IPS DF 4.7 (cell line): ENCODE data around the gene STK32B.

Experiments
- DNase-seq: peaks from one replicate; pipeline ENCODE4 v3.0.0-alpha.2; 2013; ENCODE audit warnings: low spot score; ENCODE audit errors: extremely low read depth

Gene STK32B

GRCh38 chr4:5340991-5341451, 289.7 kb downstream of the STK32B start:
- no peak for DNase-seq

DNA sequence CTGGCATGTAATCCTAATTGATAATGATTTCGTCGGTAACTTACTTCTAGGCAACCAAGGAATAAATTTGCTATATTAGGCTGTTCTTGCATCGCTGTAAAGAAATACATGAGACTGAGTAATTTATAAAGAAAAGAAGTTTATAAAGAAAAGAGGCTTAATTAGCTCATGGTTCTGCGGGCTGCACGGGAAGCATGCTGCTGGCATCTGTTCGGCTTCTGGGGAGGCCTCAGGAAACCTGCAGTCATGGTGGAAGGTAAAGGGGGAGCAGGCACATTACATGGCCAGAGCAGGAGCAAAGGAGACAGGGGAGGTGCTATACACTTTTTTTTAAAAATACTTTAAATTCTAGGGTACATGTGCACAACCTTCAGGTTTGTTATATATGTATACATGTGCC, 290.2 kb downstream of the STK32B start:
- DNase-seq: no peak

DNA sequence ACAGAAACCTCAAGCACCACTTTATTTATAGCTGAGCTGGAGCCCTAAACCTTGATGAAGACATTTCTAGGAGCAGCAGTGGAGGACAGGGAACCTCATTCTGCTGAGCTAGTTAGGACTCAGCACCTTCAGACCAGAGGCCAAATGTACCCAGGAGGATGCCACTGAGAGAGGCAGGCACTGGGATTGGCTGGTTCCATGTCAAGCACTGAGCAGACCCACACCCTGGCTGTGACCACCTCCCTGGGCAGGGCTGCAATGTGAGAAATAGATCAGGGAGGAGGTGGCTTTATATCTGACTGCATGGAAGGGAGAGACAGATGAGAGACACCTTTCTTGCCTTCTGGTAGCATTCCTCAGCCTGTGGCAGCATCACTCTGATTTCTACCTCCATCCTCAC, 304.6 kb downstream of the STK32B start:
- DNase-seq: no peak

- DNase-seq: no peak
Observed at GRCh38 chr4:5357870-5358269, 306.6 kb downstream of the STK32B start.

DNA sequence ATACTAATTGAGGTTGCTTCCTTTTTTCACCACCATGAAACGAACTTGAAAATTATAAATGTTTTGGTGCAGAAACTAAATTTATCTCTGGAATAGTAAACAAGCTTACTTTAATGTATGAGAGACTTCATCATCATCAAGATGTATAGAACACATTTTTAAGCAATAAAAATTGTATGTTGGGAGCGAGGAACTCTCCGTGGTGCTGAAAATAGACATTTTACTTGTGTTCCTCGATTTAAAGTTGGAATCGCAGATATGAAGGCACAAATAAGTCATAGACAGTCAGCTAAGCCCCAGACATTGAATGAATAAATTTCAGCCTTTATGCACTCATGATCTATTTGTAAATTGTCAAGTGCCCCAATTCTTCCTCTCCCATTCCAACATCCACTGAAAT, 310.7 kb downstream of the STK32B start:
- no peak for DNase-seq

- no peak for DNase-seq
Observed at GRCh38 chr4:5364406-5364805, 313.1 kb downstream of the STK32B start.

GRCh38 chr4:5365071-5366008, 314.1 kb downstream of the STK32B start:
- no peak for DNase-seq

DNA sequence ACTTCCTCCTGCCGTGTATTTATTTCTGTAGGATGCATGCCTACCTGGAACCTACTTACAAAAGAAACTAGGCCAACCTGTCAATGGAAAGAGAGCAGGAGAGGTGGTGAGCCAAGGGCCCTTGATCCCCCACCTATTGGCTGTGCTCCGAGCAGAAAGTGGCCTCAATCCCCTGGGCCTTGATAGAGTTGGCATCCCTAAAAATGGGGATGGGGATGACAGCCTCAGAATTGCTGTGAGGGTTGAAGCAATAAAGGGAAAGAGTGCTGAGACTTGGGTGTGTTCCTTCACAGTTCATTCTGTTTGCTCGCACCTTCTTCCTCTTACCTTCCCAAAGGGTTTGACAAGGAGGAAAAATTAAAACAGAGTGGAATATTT, 314.7 kb downstream of the STK32B start:
- no peak for DNase-seq

DNA sequence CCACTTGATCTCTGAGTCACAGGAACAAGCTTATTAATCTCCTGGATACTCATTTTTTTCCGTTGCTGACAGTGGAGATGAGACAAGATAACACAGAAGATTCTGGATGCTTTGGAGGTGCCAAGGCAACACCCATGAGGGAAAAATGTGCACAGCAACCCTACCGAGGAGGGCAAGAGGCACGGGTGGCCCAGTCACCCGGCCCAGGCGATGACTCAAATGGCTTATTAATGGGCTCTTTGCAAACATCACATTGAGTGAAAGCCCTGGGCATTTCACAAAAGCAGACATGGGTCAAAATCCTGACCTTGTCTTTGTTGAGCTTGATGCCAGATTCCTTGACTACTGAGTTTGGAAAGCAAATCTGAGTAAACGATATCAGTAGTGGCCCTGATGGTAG, 315.1 kb downstream of the STK32B start:
- DNase-seq: no peak

- no peak for DNase-seq
Observed at GRCh38 chr4:5368426-5368825, 317.1 kb downstream of the STK32B start.

- no peak for DNase-seq
Observed at GRCh38 chr4:5370286-5370685, 319.0 kb downstream of the STK32B start.

- DNase-seq: no peak
Observed at GRCh38 chr4:5371415-5372190, 320.3 kb downstream of the STK32B start.

GRCh38 chr4:5372198-5372597, 320.9 kb downstream of the STK32B start:
- DNase-seq: no peak

DNA sequence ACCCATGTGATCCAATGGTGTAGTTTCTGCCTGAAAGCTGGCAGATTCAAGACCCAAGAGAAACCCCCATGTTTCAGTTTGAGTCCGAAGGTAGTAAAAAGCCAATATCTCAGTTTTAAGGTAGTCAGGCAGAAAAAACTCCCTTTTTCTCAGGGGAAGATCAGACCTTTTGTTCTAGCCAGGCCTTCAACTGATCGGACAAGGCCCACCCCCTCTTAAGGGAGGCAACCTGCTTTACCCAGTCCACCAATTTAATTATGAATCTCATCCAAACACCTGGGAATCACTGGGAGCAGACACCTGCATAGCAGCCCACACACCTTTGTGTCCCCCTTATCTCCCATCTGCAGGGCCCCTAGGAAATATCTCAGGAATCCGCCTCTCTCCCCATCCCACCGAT, 322.0 kb downstream of the STK32B start:
- DNase-seq: no peak

DNA sequence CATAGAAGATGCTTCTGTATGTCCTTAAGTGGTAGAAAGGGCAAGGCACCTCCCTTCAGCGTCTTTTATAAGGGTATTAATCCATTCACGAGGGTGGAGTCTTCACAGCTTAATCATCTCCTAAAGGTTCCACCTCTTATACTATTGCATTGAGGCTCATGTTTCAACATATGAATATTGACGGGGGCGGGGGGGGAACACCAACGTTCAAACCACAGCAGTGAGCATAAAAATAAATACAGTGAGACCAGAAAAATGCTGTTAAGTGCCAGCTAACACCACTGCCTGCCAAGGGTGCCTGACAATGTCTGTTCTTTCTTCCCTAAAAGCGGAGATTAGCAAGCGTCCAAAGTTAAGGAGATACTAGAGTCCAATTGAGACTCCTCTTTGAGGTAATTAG, 323.3 kb downstream of the STK32B start:
- DNase-seq: no peak

DNA sequence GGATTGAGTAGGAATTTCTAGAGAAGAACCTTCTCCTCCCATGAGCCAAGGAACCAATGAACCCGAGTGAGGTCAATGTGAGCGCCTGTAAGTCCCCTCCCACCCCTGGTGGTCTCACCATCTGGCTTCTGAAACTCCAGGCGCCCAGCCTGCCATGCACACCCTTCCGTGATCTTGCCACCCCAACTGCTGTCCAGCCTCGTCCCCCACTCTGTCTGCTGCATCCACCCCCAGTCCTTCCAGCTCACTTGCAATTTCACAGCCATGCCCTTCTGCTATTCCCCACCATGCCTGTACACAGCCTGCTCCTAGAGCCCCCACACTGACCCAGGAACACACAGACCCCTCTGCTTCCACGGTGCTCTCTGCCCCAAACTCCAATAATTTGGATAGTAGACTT, 323.7 kb downstream of the STK32B start:
- no peak for DNase-seq

DNA sequence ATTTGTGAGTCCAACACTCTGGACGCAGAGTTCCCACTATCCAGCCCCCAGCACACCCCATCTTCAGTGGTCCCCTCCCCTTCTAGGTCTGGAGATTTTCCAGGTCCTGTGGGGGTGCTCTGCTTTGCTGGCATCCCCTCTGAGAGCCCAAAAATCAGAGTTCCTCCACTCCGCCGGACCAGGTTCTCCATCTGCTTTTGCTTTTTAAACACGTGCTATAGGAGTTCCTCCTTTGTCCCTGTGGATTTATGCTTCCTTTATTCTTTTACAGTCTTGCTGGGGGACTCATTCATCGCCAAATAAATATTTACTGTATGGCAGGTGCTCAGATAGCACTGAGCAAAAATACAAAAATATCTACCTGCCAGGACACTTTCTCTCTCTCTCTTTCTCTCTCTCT, 324.7 kb downstream of the STK32B start:
- DNase-seq: no peak

- DNase-seq: no peak
Observed at GRCh38 chr4:5378002-5378401, 326.7 kb downstream of the STK32B start.

DNA sequence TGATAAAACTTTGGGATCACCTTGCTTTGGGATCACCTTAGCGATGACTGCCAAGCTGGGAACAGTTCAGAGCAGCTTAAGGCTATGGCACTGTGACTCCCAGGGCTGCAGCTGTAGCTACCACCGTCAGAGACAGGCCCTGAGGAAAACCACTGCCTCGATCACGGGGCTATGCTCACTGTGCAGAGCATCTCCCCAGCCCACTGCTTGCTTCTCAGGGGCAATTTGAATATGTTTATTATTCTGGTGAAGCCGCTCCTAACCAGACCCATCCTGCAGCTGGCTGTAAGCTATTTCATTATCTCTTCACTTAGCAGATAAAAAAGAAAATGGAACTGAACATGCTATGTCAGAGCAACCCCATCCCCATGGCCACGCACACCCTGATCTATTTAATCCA, 328.6 kb downstream of the STK32B start:
- DNase-seq: no peak

DNA sequence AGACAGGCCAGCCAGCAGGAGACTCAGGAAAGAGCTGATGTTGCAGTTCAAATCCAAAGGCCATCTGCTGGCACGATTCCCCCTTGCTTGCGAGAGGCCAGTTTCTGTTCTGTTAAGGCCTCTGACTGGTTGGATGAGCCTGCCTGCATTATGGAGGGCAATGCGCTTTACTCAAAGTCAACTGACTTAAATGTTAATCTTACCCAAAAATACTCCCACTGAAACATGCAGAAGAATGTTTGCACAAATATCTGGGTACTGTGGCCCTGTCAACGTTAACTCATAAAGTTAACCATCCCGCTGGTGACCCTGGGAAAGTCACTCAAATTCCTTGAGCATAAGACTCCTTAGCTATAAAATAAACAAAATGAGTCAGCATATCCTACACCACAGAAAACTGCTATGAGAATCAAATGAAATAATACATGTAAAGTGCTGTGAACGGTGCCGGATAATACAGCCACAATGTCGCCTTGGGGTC, 330.7 kb downstream of the STK32B start:
- DNase-seq: no peak

DNA sequence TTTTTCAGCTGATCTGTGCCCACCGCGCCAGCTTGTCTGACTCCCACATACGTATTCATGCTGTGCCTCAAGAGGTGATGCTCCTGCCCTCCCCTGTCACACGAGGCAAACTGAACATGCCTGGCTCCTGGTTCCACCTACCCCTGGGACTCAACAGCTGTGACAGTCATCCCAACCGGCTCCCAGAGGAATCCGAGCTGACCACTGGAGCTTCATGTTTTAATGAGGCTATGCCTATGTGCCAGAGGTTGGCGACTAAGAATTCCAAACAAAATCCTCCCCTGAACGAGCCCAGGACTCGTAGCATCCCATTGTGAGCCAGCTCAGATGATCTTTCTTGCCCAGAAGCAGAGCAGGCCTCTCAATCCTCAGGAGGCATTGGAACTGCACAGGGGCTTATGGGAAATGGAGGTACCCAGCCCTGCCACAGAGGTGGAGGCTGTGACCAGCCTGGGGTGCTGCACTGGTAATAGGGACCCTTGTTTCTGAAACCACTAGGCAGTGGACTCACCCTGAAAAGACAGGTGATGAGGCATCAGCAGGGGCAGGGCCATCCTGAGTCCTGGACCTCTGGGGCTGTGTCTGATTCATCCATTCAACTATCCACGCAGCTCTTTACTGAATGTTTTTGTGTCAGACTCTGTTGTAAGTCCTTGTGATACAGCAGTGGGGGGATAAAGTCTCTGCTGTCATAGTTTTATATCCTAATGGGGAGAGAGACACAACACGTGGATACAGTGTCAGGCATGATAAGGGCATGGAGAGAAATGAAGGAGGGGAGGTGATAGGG, 332.1 kb downstream of the STK32B start:
- no peak for DNase-seq
